HG02981 (cell line): ENCODE data around the gene CCDC90B.
"Not testable (repeated sequence)": the region's sequence is repeated elsewhere in the genome, so short reads cannot be mapped to it uniquely, and the experiment has no call there.

Experiments
- ATAC-seq: cut with Tn5 transposase; IDR thresholded peaks from one replicate; pipeline ENCODE4 v1.9.1; 2021; ENCODE audit warnings: mild to moderate bottlenecking, moderate library complexity; ENCODE audit not compliant: unreplicated experiment

The CCDC90B gene

DNA sequence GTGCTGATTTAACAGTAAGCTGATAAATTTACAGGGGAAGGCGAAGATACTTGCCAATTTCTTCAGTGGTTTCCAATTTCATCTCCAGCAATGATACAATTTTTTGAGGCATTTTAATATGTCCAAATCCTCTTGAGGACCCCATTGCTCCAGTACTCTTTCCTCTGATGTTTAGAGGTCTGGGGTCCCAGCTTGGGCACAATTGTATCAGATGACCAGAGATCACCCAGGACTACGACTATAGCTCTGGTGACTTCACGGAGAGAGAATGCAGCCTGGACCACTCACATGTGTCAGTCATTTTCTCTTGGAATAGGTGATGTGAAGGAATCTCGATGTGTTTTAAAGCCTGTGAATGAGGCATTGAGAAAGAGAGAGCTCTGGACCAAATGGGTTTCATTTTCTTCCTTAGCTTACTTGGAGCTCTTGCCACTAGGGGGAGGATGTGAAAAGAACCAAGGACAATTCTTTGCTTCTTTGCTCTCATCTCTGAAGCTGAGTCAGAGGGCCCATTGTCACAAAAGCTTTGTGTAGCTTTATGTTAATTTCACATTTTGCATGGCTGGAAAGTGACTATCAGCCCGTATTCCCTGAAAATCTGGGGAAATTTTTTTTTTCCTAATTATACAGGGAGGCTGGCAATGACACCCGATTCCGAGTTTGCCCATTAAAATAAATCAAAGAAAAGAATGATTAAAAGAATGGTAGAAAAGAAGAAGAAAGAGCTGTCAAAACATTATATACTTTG is 6.7 kb upstream of the CCDC90B start:
- peak; percentile 81 for ATAC-seq

DNA sequence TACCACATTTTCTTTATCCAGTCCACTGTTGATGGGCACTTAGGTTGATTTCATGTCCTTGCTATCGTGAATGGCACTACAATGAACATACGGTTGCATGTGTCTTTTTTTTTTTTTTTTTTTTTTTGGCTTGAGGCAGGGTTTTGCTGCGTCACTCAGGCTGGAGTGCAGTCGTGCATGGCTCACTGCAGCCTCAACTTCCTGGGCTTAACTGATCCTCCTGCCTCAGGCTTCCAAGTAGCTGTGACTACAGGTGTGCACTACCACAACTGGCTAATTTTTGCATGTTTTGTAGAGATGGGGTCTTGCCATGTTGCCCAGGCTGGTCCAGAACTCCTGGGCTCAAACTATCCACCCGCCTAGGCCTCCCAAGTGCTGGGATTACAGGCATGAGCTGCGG is 1.5 kb upstream of the CCDC90B start:
- no peak for ATAC-seq

DNA sequence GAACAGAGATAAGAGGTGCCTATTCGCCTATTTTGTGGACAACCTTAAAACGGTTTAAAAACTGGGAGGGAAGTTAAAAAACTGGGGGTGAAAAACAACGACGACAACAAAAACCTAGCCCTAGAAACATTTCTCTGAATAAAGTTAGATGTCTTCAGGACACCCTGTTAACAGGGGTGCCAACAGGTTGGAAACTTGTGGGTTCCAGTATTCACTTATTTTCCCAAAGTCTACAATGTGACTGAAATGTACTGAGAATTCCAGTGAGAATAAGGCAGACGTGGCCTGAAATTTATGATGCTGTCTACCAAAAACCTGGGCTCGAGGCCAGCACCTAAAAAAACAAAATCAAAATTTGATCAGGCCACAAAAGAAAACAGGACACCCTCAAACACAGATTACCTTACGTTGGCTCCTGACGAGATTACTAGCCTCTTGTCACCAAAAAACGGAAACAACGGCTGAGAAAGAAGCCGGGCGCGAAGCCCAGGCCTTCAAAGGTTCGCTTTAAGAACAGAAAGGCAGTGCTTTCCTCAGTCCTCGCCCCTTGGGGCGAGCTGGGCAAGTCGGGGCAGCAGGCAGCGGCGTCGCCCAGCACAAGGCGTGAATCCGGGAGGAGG is 906 bp downstream of the CCDC90B start:
- peak; percentile 32 for ATAC-seq

DNA sequence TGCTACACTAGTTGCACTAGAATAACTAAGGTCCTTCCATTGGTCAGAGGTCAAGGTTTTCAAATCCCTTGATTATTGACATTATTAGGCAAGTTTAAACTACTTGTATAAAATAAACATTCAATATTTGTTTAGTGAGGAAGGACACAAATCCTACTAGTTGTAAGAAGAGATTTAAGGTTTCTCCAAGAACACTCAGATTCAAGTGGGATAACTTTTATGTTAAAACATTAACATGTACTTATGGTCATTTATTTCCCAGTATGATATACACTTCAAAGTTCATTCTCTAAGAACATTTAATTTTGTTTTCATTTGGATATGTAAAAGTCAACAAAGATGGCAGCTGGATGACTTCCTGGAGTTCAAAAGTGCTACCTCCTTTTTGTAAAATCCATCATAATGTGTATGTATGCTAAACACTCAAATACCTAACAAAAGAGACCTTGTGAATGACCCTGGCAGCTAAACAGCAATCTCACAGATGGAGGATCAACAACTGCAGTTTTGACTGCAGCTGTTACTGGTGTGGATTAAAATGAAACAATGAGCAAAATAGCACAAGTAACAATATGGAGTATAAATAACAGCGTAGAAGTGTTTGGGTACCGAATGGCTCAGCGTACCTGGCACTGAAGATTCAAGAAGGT is 1.5 kb downstream of the CCDC90B start:
- no peak for ATAC-seq

DNA sequence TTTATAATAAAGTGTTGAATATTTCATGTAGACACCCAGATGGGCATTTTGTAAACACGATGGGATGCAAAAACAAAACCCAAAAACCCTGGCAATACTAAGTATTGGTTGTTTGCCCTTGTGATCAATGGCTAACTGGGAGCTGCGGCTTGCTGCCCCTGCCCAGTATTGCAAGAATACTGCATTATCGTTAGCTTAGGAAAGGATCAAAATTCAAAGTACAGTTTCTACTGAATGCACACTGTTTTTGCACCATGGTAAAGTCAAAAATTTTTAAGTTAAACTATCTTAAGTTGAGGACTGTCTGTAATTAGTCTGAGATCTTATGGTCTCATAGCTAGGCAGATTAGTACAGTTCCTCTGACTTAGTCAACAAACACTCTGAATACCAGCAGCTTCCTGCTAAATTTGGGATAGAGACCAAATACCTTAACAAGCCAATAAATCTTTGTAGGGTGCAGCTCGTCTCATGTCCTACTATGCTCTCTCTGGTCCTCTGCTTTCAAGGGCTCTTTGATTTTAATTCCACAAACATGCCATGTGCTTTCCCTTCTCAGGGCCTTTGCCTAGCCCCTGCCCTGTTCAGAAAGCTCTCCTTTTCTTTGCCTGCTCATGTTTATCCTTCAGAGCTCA is 4.0 kb downstream of the CCDC90B start:
- ATAC-seq = no peak

DNA sequence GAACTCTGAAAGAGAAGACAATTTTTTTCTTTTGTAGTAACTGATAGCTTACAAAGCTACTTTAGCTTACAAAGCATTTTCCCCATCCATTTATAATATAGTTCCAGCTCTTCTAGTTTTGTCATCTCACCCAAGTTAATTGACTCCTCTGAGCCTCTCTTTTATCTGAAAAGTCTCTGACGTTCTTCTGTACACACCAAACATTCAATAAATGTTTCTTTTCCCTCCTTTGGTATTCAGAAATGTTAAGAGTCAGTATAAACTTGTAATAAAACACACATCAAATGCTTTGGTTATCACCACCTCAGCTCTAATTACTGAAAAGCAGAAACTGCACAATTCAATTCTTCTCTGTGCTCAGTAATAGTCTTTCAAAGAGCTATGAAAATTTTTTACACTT is 5.9 kb downstream of the CCDC90B start:
- ATAC-seq = no peak

DNA sequence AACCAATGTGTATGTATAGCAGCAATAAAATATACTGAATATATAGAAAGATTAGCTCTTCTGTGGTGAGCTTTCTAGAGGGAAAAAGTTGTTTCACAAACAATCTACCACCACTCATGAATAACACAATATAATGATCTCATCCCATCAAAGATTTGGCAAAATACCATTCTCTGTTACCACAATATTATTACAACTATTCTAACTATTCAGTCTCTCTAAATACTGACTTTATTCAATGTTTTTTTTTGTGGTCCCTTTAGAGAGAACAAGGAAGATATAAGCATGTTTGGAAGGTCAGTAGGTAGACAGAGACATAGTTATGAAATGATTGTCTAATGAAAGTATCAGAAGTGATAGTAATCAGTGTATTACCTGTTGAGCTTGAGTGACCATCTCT is 7.8 kb downstream of the CCDC90B start:
- no peak for ATAC-seq

DNA sequence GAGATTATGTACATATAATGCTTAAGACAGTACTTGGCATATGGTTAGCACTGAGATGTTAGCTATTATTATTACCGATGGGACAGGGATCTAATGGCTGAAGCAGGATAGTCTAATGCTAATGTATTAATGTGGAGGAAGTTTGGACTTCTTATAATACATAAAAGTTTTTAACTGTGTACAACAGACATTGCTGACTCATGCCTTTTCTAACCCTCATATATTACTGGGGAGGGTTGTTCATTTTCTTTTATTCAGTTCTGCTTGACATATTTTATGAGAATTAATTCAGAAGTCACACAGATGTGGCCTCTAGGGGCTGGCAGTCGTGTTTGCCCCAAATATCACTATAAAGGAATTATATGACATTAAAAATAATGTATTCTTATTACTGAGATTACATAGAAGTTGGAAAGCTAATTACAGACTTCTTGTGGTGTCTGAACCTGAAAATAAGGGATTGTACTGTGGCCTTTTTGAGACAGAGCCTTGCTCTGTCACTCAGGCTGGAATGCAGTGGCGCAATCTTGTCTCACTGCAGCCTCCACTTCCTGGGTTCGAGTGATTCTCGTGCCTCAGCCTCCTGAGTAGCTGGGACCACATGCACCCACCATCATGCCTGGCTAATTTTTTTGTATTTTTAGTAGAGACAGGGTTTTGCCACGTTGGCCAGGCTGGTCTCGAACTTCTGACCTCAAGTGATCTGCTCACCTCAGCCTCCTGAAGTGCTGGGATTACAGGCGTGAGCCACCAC is 10.1 kb downstream of the CCDC90B start:
- ATAC-seq = no peak

DNA sequence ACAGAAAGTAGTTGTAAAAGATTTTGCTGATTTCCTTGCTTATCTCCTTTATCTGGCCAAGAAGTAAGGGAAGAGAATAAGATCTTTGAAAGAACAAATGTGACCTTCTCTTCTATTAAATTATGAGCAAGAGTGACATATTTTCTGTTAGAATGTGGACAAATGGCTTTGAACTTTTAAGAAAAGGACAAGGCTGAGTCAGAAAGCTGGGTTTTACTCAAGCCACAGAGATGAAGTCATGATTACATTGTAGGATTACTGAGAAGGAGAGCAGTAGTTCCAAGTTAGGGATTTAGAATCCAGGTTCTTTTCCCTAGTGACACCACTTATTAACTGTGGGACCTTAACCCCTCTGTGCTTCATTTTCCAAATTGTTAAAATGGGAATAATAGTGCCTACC is 13.5 kb downstream of the CCDC90B start:
- ATAC-seq = no peak

DNA sequence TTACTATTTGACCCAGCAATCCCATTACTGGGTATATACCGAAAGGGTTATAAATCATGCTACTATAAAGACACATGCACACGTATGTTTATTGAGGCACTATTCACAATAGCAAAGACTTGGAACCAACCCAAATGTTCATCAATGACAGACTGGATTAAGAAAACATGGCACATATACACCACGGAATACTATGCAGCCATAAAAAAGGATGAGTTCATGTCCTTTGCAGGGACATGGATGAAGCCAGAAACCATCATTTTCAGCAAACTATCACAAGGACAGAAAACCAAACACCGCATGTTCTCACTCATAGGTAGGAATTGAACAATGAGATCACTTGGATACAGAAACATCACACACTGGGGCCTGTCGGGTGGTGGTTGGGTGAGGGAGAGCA is 14.4 kb downstream of the CCDC90B start:
- not testable (repeated sequence) for ATAC-seq

DNA sequence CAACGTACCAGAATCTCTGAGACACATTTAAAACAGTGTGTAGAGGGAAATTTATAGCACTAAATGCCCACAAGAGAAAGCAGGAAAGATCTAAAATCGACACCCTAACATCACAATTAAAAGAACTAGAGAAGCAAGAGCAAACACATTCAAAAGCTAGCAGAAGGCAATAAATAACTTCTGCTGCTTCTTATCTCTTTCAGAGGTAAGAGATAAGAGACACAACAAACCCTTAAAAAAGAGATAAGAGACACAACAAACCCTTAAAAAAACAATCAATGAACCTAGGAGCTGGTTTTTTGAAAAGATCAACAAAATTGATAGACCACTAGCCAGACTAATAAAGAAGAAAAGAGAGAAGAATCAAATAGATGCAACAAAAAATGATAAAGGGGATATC is 17.1 kb downstream of the CCDC90B start:
- not testable (repeated sequence) for ATAC-seq

DNA sequence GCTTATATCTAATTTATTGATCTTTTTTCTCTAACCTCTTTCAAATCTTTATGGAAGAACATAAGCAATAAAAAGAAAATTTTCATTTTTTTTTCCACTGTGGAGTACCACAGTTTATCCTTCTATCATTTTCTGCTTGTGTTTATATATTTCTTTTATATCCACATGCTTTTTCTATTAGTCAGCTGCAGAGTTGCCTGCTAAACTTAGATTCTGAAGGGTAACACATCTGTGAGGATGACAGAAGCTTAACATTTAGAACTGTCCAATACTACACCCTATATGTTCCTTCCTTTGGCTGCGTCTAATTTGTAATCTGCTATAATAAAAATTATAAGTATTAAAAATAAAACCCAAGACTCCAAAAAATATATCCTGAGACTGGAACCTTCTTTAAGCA is 20.8 kb downstream of the CCDC90B start:
- ATAC-seq = no peak

DNA sequence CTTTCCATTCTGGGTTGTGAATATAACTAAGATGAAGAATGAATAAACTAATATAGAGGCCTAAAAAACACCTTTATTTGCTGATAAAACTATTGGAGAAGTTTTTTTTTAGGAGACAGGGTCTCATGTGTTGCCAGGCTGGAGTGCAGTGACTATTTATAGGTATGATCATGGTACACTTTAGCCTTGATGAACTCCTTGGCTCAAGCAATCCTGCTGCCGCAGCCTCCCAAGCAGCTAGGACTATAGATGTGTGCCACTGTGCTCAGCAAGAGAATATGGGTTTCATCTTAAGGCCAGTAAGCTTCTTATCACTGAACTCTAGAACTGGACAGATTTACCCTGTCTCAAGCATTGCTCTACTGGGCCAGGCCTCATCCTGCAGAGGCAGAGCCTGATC is 26.6 kb downstream of the CCDC90B start:
- no peak for ATAC-seq

DNA sequence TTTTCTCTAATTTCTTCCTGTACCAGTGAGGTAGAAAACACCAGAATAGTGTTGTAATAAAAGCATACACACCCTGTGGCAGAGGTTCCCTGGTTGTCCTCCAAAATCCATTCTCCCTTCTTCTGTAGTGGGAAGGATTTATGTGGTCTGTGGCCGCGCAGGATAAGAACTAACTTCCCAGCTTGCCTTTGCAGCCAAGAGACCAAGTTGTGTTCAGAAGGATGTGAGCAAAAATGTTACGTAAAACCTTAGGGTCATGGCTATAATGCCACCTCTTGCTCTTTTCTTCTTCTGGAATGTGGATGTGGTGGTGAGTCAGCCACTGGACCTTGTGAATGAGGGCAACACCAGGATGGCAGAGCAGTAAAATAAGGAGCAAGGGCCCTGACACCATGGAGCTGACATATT is 28.4 kb downstream of the CCDC90B start:
- no peak for ATAC-seq

DNA sequence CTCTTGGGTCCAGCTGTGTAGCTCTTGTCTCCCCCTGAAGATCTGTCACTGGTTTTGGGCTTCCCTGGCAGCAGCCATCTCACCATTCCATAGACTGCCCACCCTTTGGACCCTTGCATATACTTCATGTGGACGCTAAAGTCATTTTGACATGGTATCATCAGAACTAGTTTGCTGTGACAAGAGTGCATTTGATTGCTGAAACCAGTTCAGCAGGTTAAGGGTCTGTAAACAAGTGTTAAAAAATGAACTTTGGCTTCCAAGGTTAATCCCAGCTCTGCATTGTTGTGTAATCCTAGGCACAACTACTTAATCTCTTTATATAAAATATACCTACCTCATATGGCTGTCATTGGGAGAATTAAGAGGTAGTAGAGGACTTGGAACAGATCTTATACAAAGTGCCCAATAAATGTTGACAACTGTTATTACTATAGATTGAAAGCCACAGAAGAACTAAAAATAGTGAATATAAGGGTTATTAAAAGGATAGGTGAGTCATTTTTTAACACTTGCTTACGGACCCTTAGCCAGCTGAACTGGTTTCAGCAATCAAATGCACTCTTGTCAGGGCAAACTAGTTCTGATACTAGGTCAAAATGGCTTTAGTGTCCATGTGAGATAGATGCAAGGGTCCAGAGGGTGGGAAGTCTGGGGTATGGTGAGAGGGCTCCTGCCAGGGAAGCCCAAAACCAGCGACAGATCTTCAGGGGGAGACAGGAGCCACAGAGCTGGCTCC is 29.4 kb downstream of the CCDC90B start:
- no peak for ATAC-seq

DNA sequence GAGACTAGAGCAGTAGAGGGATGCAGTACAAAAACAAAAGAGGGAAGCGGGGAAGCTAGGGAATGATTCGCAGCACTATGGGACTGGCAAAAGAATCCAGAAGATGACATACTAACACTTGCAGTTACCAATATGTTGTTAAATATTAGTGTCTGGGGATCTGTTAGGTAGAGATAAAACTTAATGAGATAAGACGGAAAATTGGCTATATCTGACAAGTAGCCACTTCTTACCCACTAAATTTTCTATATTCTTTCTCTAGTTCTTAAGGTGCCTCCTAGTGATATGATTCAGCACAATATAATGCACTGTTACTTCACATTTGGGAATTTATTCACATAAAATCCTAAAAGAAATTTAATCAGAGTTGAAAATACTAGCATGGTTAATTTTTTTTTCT is 30.8 kb downstream of the CCDC90B start:
- ATAC-seq = no peak

DNA sequence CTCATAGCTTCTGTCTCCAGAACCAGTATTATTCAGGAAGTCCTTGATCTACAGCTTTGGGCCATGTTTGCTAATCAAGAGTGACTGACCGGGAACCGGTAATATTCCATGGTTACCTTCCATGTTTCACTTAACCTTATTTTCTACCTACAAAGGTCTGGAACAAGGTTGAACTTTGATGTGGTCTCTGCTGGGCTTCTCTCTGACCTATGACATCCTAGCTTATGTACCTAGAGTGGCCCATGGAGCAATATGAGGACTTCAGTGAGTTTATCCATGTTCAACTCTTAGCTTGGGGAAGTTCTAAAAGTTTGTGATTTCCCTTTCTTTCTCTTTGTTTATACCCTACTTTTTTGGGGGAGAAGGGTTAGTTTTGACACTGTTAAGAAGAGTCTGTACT is 33.2 kb downstream of the CCDC90B start:
- no peak for ATAC-seq

DNA sequence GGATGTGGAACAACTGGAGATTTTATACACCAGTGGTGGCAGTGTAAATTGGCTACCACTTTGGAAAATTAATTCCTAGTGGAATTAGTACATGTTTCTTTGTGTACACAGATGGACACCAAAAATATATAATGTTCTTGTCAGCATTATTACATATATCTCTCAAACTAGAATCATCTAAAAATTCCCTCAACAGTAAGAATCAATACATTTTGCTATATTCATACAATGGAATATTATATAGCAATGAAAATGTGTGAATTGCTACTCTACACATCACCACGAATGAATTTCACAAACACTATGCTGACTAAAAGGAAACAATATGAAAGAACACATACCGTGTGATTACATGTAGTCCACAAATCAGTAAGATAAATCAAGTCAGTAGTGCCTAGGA is 33.9 kb downstream of the CCDC90B start:
- ATAC-seq = no peak

DNA sequence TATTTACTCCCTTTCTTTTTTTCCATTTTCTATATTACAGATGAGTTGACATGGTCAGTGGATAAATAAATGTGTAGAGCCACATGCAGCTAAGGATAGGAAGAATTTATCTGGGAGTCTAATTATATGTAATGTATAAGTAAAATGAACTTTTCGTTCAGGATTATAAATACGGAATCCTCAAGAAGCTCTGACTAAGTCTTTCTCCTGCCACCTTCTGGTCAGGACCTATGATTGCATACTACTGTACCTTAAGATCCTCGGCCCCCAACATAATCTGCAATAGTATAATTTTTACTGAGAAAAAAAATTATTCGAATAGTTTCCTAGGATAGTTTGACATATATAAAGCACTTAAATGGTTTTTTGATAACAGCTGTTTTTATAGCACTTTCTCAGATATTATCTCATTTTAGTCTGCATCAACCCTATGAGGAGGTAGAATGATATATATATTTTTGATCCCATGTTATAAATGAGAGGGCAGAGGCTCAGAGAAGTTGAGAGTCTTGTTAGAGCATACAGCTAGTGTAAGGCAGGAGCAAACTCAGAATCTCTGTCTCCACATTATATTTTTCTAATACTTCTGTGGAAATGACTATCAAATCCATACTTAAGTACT is 36.1 kb downstream of the CCDC90B start:
- peak; percentile 59 for ATAC-seq

DNA sequence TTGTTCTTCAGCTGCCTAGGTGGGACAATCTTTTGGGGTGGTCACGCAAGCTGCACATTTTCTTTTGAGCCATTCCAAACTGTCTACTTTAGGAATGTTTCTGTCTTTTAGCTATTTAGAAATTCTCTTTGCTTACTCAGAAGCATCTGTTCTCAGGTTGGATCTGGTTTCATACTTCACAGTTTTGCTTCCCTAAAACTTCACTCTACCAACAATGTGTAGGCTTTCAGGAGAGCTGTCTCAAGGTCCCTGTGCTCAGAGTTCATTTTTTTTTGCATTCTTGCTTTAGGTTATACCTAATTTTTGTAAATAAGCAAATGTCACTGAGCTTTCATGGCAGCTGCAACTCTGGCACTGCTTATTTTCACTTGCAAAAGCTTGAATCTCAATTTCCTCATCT is 36.7 kb downstream of the CCDC90B start:
- no peak for ATAC-seq
